HCT116 (cell line): Measurements from ENCODE around the gene LMO7. TPM values are rescaled to one million over a fixed set of nuclear protein-coding genes. Genes with fewer than 3 reads are reported as not detected.

ENCODE experiments used
- ATAC-seq: fragments of 200-7000 bp; cut with Tn5 transposase; 2 replicates; pipeline ENCODE4 v1.9.1; 2020; ENCODE audit warnings: mild to moderate bottlenecking, moderate library complexity
- BruUV-seq: library from RNA; stranded (reverse); fragments of 400-500 nt; replicated peaks from 2 replicates; lab custom pipeline; 2021; lab: Mats Ljungman, UMichigan
- CTCF ChIA-PET: fragments of 300-600 bp; sonication (Branson Sonifier 250); formaldehyde crosslinking; loops from one replicate; lab custom pipeline; 2021; ENCODE audit warnings: antibody characterized with exemption; lab: Charles Lee
- POLR2A ChIA-PET: fragments of 300-600, 350-600 bp; sonication (Branson Sonifier 250); formaldehyde crosslinking; loops from one replicate; lab custom pipeline; 2021; ENCODE audit warnings: antibody characterized with exemption; lab: Charles Lee
- RAD21 ChIA-PET, 2 experiments: fragments of 300-600 bp; sonication (Branson Sonifier 250); formaldehyde crosslinking; loops; one replicate each; lab custom pipeline; 2023; ENCODE audit warnings: low total read pairs in 2 of 2; ENCODE audit not compliant: uncharacterized antibody in 2 of 2, unreplicated experiment in 2 of 2, low non-redundant PET in 1 of 2; lab: Charles Lee
- DNase-seq: peaks from one replicate; pipeline ENCODE4 v3.0.0-alpha.2; 2010; ENCODE audit warnings: low read depth, low spot score
- H2AFZ ChIP-seq: fragments of 200-600 bp; shearing (Covaris generic), sonication (generic); 2 replicates; pipeline ENCODE4 v1.6.1; 2017; ENCODE audit warnings: low read depth, mixed run types, mixed read lengths, antibody characterized with exemption, low read length; ENCODE audit not compliant: poor library complexity, severe bottlenecking
- H3K27ac ChIP-seq: 2 replicates; pipeline ENCODE4 v1.5.1; 2012; ENCODE audit warnings: low read depth, low read length
- H3K27me3 ChIP-seq: fragments of 200-600 bp; sonication (generic); 2 replicates; pipeline ENCODE4 v1.6.1; 2016; ENCODE audit warnings: mixed run types, low read length, mixed read lengths; ENCODE audit not compliant: insufficient read depth
- H3K36me3 ChIP-seq, 2 experiments: fragments of 200-500 bp in 1 of 2; fragments of 200-600 bp in 1 of 2; sonication (Bioruptor generic) in 1 of 2; sonication (generic) in 1 of 2; 2 replicates each; pipeline versions ENCODE4 v1.5.1 to v1.6.1; 2014 to 2016; ENCODE audit warnings: low read length in 2 of 2, inconsistent platforms in 1 of 2, mixed read lengths in 1 of 2, mixed run types in 1 of 2; ENCODE audit not compliant: insufficient read depth in 2 of 2, control insufficient read depth in 1 of 2
- H3K4me1 ChIP-seq, 2 experiments: fragments of 200-600 bp in 1 of 2; sonication (generic) in 1 of 2; 2 replicates each; pipeline versions ENCODE4 v1.5.1 to v1.6.1; 2012 to 2017; ENCODE audit warnings: low read length in 2 of 2, inconsistent platforms in 1 of 2, mild to moderate bottlenecking in 1 of 2, mixed read lengths in 1 of 2, mixed run types in 1 of 2, moderate library complexity in 1 of 2; ENCODE audit not compliant: insufficient read depth in 2 of 2, control insufficient read depth in 1 of 2
- H3K4me2 ChIP-seq: fragments of 200-600 bp; sonication (generic); 2 replicates; pipeline ENCODE4 v1.6.1; 2017; ENCODE audit warnings: mixed run types, low read length, mixed read lengths
- H3K4me3 ChIP-seq, 2 experiments: fragments of 200-600 bp in 1 of 2; sonication (generic) in 1 of 2; replicated peaks in 1 of 2; 2 replicates each; pipeline ENCODE4 v1.5.1; 2011 to 2016; ENCODE audit warnings: low read length in 2 of 2, control low read depth in 1 of 2, low read depth in 1 of 2, mild to moderate bottlenecking in 1 of 2, mixed read lengths in 1 of 2, mixed run types in 1 of 2
- H3K79me2 ChIP-seq: fragments of 200-600 bp; sonication (generic); 2 replicates; pipeline ENCODE4 v1.6.1; 2017; ENCODE audit warnings: mild to moderate bottlenecking, mixed run types, low read length, moderate library complexity, mixed read lengths; ENCODE audit not compliant: insufficient read depth
- H3K9ac ChIP-seq: fragments of 200-600 bp; sonication (generic); 2 replicates; pipeline ENCODE4 v1.6.1; 2016; ENCODE audit warnings: low read length, mixed read lengths
- H3K9me2 ChIP-seq: fragments of 200-600 bp; sonication (generic), shearing (Covaris generic); 2 replicates; pipeline ENCODE4 v1.6.1; 2017; ENCODE audit warnings: mixed run types, mild to moderate bottlenecking, moderate library complexity; ENCODE audit not compliant: insufficient read depth
- H3K9me3 ChIP-seq, 2 experiments: fragments of 200-500 bp in 1 of 2; fragments of 200-600 bp in 1 of 2; sonication (Bioruptor generic) in 1 of 2; sonication (generic) in 1 of 2; 2 replicates each; pipeline ENCODE4 v1.6.1; 2014 to 2017; ENCODE audit warnings: low read length in 2 of 2, mixed read lengths in 2 of 2, inconsistent platforms in 1 of 2, low read depth in 1 of 2, mild to moderate bottlenecking in 1 of 2, mixed run types in 1 of 2, moderate library complexity in 1 of 2; ENCODE audit not compliant: control insufficient read depth in 1 of 2, insufficient read depth in 1 of 2
- H4K20me1 ChIP-seq: fragments of 200-600 bp; sonication (generic), shearing (Covaris generic); 2 replicates; pipeline ENCODE4 v1.6.1; 2017; ENCODE audit warnings: mixed run types, mild to moderate bottlenecking, moderate library complexity; ENCODE audit not compliant: insufficient read depth
- CBX3 ChIP-seq: IDR thresholded peaks from 2 replicates; pipeline ENCODE4 v1.6.1; 2012; ENCODE audit warnings: low read depth
- CEBPB ChIP-seq: IDR thresholded peaks from 2 replicates; pipeline ENCODE4 v1.6.1; 2012; ENCODE audit warnings: low read depth
- ELF1 ChIP-seq: IDR thresholded peaks from 2 replicates; pipeline ENCODE4 v1.6.1; 2012; ENCODE audit warnings: low read depth, borderline replicate concordance
- EZH2 ChIP-seq: fragments of 200-600 bp; sonication (generic); IDR thresholded peaks from 2 replicates; pipeline ENCODE4 v1.6.1; 2017; ENCODE audit warnings: antibody characterized with exemption, mixed run types
- EZH2phosphoT487 ChIP-seq: fragments of 200-600 bp; IDR thresholded peaks from 2 replicates; pipeline ENCODE4 v1.6.1; 2018; ENCODE audit warnings: antibody characterized with exemption, borderline replicate concordance
- FOSL1 ChIP-seq: IDR thresholded peaks from 2 replicates; pipeline ENCODE4 v1.6.1; 2012; ENCODE audit warnings: low read depth
- JUND ChIP-seq: IDR thresholded peaks from 2 replicates; pipeline ENCODE4 v1.6.1; 2012
- POLR2A ChIP-seq: IDR thresholded peaks from 2 replicates; pipeline ENCODE4 v1.7.0; 2011; ENCODE audit warnings: borderline replicate concordance; ENCODE audit not compliant: insufficient read depth, insufficient read length; ENCODE audit errors: extremely low read depth
- RAD21 ChIP-seq: IDR thresholded peaks from 2 replicates; pipeline ENCODE4 v1.6.1; 2012; ENCODE audit warnings: low read depth, mild to moderate bottlenecking
- SIN3A ChIP-seq: IDR thresholded peaks from 2 replicates; pipeline ENCODE4 v1.6.1; 2012; ENCODE audit warnings: low read depth
- SP1 ChIP-seq: IDR thresholded peaks from 2 replicates; pipeline ENCODE4 v1.6.1; 2012; ENCODE audit warnings: low read depth
- SRF ChIP-seq: IDR thresholded peaks from 2 replicates; pipeline ENCODE4 v1.6.1; 2012; ENCODE audit warnings: low read depth
- TCF7L2 ChIP-seq: IDR thresholded peaks from 2 replicates; pipeline ENCODE4 v1.7.0; 2011; ENCODE audit warnings: borderline replicate concordance, inconsistent platforms; ENCODE audit not compliant: insufficient read depth, insufficient read length; ENCODE audit errors: extremely low read depth
- YY1 ChIP-seq: IDR thresholded peaks from 2 replicates; pipeline ENCODE4 v1.6.1; 2011; ENCODE audit warnings: low read length, low read depth, moderate library complexity, mild to moderate bottlenecking; ENCODE audit not compliant: insufficient replicate concordance; ENCODE audit errors: extremely low read depth
- ZFX ChIP-seq: fragments of 450-650 bp; IDR thresholded peaks from 2 replicates; pipeline ENCODE4 v1.6.1; 2017
- intact Hi-C: fragments of 100-400 bp; cut with micrococcal nuclease; formaldehyde crosslinking; loops from 2 replicates; pipeline ENCODE4 v1.10.0; 2022
- total RNA-seq: library from RNA; stranded (reverse); gene quantifications from one replicate; pipeline ENCODE4 v1.2.1, GENCODE V29; 2021; ENCODE audit not compliant: unreplicated experiment
- TF ChIP-seq, protein P1 (sequence below): IDR thresholded peaks from 2 replicates; pipeline ENCODE4 v1.6.1; 2012; ENCODE audit warnings: low read depth
- TF ChIP-seq, protein P2 (sequence below), 3 experiments: fragments of 200-600 bp in 1 of 3; sonication (generic) in 1 of 3; IDR thresholded peaks in 2 of 3; conservative IDR thresholded peaks in 1 of 3; 2 replicates each; pipeline ENCODE4 v1.5.1; 2012 to 2017; ENCODE audit warnings: low read depth in 2 of 3, low read length in 2 of 3, antibody characterized with exemption in 1 of 3, borderline replicate concordance in 1 of 3, control low read depth in 1 of 3, mild to moderate bottlenecking in 1 of 3, mixed read lengths in 1 of 3, mixed run types in 1 of 3, moderate library complexity in 1 of 3; ENCODE audit not compliant: insufficient read depth in 1 of 3
- TF ChIP-seq, protein P3 (sequence below): IDR thresholded peaks from 2 replicates; pipeline ENCODE4 v1.6.1; 2012

Gene LMO7
- total RNA-seq, 1 experiment from 2014 or later, result 8.1 TPM

DNA sequence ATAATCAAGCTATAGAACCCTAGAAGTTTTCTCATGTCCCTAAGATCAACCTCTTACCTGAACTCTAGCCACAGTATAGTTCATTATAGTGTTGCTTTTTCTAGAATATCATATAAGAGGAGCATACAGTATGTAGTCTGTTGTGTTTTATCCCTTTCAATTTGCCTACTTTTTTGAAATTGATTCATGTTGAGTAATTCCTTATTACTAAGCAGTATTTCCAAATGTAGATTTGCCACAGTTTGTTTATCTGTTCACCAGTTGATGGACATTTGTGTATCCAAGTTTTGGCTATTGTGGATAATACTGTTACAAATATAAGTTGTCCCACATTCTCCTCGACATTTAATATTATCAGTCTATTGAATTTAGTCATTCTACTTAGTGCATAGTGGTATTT, 138.0 kb downstream of the LMO7 start (continued):
- TF ChIP-seq, protein P1, sequence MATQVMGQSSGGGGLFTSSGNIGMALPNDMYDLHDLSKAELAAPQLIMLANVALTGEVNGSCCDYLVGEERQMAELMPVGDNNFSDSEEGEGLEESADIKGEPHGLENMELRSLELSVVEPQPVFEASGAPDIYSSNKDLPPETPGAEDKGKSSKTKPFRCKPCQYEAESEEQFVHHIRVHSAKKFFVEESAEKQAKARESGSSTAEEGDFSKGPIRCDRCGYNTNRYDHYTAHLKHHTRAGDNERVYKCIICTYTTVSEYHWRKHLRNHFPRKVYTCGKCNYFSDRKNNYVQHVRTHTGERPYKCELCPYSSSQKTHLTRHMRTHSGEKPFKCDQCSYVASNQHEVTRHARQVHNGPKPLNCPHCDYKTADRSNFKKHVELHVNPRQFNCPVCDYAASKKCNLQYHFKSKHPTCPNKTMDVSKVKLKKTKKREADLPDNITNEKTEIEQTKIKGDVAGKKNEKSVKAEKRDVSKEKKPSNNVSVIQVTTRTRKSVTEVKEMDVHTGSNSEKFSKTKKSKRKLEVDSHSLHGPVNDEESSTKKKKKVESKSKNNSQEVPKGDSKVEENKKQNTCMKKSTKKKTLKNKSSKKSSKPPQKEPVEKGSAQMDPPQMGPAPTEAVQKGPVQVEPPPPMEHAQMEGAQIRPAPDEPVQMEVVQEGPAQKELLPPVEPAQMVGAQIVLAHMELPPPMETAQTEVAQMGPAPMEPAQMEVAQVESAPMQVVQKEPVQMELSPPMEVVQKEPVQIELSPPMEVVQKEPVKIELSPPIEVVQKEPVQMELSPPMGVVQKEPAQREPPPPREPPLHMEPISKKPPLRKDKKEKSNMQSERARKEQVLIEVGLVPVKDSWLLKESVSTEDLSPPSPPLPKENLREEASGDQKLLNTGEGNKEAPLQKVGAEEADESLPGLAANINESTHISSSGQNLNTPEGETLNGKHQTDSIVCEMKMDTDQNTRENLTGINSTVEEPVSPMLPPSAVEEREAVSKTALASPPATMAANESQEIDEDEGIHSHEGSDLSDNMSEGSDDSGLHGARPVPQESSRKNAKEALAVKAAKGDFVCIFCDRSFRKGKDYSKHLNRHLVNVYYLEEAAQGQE, result no peak
- TF ChIP-seq JUND (no peak), ZFX (no peak), CEBPB (no peak), CBX3 (no peak), SP1 (no peak), RAD21 (no peak)

DNA sequence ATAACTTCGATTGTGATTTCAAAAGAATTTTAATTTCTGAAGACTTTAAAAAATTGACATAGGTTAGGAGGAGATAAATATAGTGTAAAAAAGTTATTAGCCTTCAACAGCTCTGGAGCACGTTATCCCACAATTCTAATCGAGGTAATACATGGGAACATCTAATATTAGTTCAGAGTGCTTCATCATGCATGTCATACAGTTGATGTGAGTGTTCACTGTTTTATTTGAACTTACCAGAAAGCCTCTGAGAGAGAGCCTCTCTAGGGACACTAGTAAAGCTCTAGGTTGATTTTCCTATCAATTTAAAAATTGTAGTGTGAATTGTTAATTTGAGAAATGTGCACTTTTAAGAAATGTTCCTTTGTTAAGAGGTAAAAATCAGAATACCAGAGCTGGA, 140.4 kb downstream of the LMO7 start:
- no peak overlapping the region for H2AFZ ChIP-seq
- H3K9me3 ChIP-seq, result no peaks in the 10 kb centered on the region
- ChIA-PET POLR2A (no interaction called here), RAD21 (no interaction called here), CTCF (no interaction called here)
- H3K4me2 ChIP-seq, result no peak overlapping the region
- intact Hi-C loops, result no loop called here
- H3K9me2 ChIP-seq, result no peaks in the 10 kb centered on the region
- no peak for DNase-seq
- BruUV-seq, result no TSS peak
- H3K4me1 ChIP-seq, result peaks cover 6 to 14% of the 10 kb centered on the region in 2 experiments
- H4K20me1 ChIP-seq, result no peaks in the 10 kb centered on the region
- H3K9ac ChIP-seq, result no peak overlapping the region
- no peak for ATAC-seq
- H3K27ac ChIP-seq, result no peak overlapping the region
- H3K36me3 ChIP-seq, result no peaks in the 10 kb centered on the region
- H3K79me2 ChIP-seq, result no peaks in the 10 kb centered on the region
- no peak overlapping the region for H3K4me3 ChIP-seq
- H3K27me3 ChIP-seq, result no peaks in the 10 kb centered on the region
- TF ChIP-seq, protein P2, sequence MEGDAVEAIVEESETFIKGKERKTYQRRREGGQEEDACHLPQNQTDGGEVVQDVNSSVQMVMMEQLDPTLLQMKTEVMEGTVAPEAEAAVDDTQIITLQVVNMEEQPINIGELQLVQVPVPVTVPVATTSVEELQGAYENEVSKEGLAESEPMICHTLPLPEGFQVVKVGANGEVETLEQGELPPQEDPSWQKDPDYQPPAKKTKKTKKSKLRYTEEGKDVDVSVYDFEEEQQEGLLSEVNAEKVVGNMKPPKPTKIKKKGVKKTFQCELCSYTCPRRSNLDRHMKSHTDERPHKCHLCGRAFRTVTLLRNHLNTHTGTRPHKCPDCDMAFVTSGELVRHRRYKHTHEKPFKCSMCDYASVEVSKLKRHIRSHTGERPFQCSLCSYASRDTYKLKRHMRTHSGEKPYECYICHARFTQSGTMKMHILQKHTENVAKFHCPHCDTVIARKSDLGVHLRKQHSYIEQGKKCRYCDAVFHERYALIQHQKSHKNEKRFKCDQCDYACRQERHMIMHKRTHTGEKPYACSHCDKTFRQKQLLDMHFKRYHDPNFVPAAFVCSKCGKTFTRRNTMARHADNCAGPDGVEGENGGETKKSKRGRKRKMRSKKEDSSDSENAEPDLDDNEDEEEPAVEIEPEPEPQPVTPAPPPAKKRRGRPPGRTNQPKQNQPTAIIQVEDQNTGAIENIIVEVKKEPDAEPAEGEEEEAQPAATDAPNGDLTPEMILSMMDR (IDR thresholded peaks at IDR 0.05 in 2 of 3, conservative IDR thresholded peaks at IDR 0.05 in 1 of 3; ENCODE audit: borderline replicate concordance in 1 of 3, insufficient read depth in 1 of 3, low read depth in 2 of 3, low read length in 2 of 3), result no peak
- TF ChIP-seq SIN3A, result no peak
- no peak for TF ChIP-seq YY1
- no peak for TF ChIP-seq POLR2A
- no peak for TF ChIP-seq ZFX
- TF ChIP-seq, protein P3, sequence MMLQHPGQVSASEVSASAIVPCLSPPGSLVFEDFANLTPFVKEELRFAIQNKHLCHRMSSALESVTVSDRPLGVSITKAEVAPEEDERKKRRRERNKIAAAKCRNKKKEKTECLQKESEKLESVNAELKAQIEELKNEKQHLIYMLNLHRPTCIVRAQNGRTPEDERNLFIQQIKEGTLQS, result no peak
- TF ChIP-seq CEBPB, result no peak
- no peak for TF ChIP-seq FOSL1
- TF ChIP-seq, protein P1, result no peak
- no peak for TF ChIP-seq JUND
- TF ChIP-seq SP1, result no peak
- TF ChIP-seq EZH2, result no peak
- no peak for TF ChIP-seq ELF1
- TF ChIP-seq SRF, result no peak
- no peak for TF ChIP-seq TCF7L2
- TF ChIP-seq EZH2phosphoT487, result no peak
